OCI-LY7 (cell line): ENCODE data around the gene CXCL1. TPM values are rescaled to one million over a fixed set of nuclear protein-coding genes. Genes with fewer than 3 reads are reported as not detected.

Source experiments
- BruUV-seq: library from RNA; stranded (reverse); fragments of 400-500 nt; replicated peaks from 2 replicates; lab custom pipeline; 2021; lab: Mats Ljungman, UMichigan
- CTCF ChIA-PET: fragments of 300-600 bp; sonication (Branson Sonifier 250); formaldehyde crosslinking; loops from one replicate; lab custom pipeline; 2022; ENCODE audit warnings: antibody characterized with exemption; ENCODE audit not compliant: unreplicated experiment; lab: Charles Lee
- POLR2A ChIA-PET: fragments of 300-600 bp; sonication (Branson Sonifier 250); formaldehyde crosslinking; loops from one replicate; lab custom pipeline; 2022; ENCODE audit warnings: antibody characterized with exemption; lab: Charles Lee
- DNase-seq: peaks from one replicate; pipeline ENCODE4 v3.0.0-alpha.2; 2015; ENCODE audit warnings: low spot score
- H2AFZ ChIP-seq: fragments of 200-600 bp; sonication (generic), shearing (Covaris generic); 2 replicates; pipeline ENCODE4 v1.6.1; 2014; ENCODE audit warnings: mild to moderate bottlenecking, antibody characterized with exemption, low read length, moderate library complexity
- H3K27ac ChIP-seq: fragments of 200-600 bp; sonication (generic); 2 replicates; pipeline ENCODE4 v1.5.1; 2014; ENCODE audit warnings: mixed run types, low read depth, mild to moderate bottlenecking, moderate library complexity, low read length, inconsistent platforms; ENCODE audit not compliant: poor library complexity, severe bottlenecking
- H3K36me3 ChIP-seq: fragments of 200-600 bp; sonication (generic); 2 replicates; pipeline ENCODE4 v1.6.1; 2014; ENCODE audit warnings: mild to moderate bottlenecking, antibody characterized with exemption, low read length, moderate library complexity, mixed read lengths; ENCODE audit not compliant: insufficient read depth
- H3K4me1 ChIP-seq: fragments of 200-600 bp; sonication (generic); 2 replicates; pipeline ENCODE4 v1.5.1; 2014; ENCODE audit warnings: mild to moderate bottlenecking, low read length; ENCODE audit not compliant: insufficient read depth, poor library complexity, severe bottlenecking
- H3K4me2 ChIP-seq: fragments of 200-600 bp; sonication (generic); 2 replicates; pipeline ENCODE4 v1.6.1; 2014; ENCODE audit warnings: mild to moderate bottlenecking, low read length
- H3K4me3 ChIP-seq: fragments of 200-600 bp; sonication (generic); 2 replicates; pipeline ENCODE4 v1.5.1; 2014; ENCODE audit warnings: mild to moderate bottlenecking, low read depth, low read length; ENCODE audit not compliant: poor library complexity, severe bottlenecking
- H3K79me2 ChIP-seq: fragments of 200-600 bp; sonication (generic); 2 replicates; pipeline ENCODE4 v1.6.1; 2016; ENCODE audit warnings: low read depth, mild to moderate bottlenecking, low read length, moderate library complexity, mixed read lengths; ENCODE audit not compliant: insufficient read depth
- H3K9me2 ChIP-seq: fragments of 200-600 bp; sonication (generic); 2 replicates; pipeline ENCODE4 v1.6.1; 2016; ENCODE audit warnings: mild to moderate bottlenecking, low read length, mixed read lengths; ENCODE audit not compliant: insufficient read depth
- H3K9me3 ChIP-seq: fragments of 200-600 bp; sonication (generic); 2 replicates; pipeline ENCODE4 v1.6.1; 2014; ENCODE audit warnings: mild to moderate bottlenecking, mixed run types, low read length, mixed read lengths
- H4K20me1 ChIP-seq: fragments of 200-600 bp; sonication (generic); 2 replicates; pipeline ENCODE4 v1.6.1; 2014; ENCODE audit warnings: mild to moderate bottlenecking, antibody characterized with exemption, low read length, moderate library complexity, mixed read lengths; ENCODE audit not compliant: insufficient read depth
- EZH2phosphoT487 ChIP-seq: fragments of 200-600 bp; sonication (generic); IDR thresholded peaks from 2 replicates; pipeline ENCODE4 v1.6.1; 2018; ENCODE audit warnings: low read depth, borderline replicate concordance, mild to moderate bottlenecking, mixed run types, antibody characterized with exemption, low read length, moderate library complexity, mixed read lengths
- intact Hi-C: fragments of 100-400 bp; cut with micrococcal nuclease; formaldehyde crosslinking; loops from one replicate; pipeline ENCODE4 v1.10.0; 2022; ENCODE audit not compliant: unreplicated experiment
- total RNA-seq, 2 experiments: library from RNA; depleted of rRNA in 1 of 2; stranded (reverse); fragments of >200 nt in 1 of 2; shearing (Covaris generic) in 1 of 2; gene quantifications; 2 replicates each; pipeline ENCODE4 v1.2.3, GENCODE V29; 2014 to 2022
- TF ChIP-seq, protein P1 (sequence below): fragments of 200-600 bp; sonication (generic); conservative IDR thresholded peaks from 2 replicates; pipeline ENCODE4 v1.5.1; 2014; ENCODE audit warnings: mild to moderate bottlenecking, antibody characterized with exemption, low read length, moderate library complexity, mixed read lengths

Gene CXCL1
- total RNA-seq, 2 experiments from 2014 or later: not detected

DNA sequence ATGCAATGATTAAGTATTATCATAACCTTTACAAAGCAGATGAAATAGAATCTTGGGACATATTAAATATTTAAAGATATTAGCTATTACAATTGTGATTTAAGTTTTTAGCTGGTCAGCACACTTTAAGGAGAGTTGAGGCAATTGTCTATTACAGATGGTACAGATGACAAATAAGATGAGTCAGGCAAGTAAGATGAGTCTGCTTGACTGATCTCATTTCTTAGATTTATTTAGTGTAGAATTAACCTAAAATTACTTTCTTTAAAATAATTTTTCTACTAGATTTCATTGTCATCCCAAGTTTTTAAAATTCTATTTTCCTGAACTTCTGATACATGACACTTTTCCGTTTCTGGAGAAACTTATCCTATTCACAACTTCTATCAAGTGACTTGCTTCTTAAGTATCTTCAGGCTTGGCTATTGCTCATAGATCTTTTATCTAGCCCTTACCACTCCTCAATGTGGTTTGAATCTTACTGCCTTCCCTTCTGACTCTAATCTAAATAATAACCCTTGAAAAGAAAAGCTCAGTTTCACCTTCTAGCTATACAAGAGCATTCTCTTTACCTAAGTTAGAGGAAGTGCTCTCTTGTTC lies 32.9 kb downstream of the CXCL1 start:
- DNase-seq: no peak
- H4K20me1 ChIP-seq: no peaks in the 10 kb centered on the region
- CTCF ChIA-PET: interaction anchor here (1.2 kb wide), 1 partner anchor 8 kb away, joined by 4 read pairs; no protein-coding TSS in a partner anchor
- H3K4me1 ChIP-seq: no peaks in the 10 kb centered on the region
- H3K36me3 ChIP-seq: no peaks in the 10 kb centered on the region
- no peaks in the 10 kb centered on the region for H3K9me3 ChIP-seq
- H3K27ac ChIP-seq: no peak overlapping the region
- BruUV-seq: no TSS peak
- POLR2A ChIA-PET: interaction anchor here (0.6 to 0.7 kb wide), 2 partner anchors 626 to 839 kb away, joined by 3 read pairs; no protein-coding TSS in a partner anchor
- H2AFZ ChIP-seq: no peak overlapping the region
- no peak for TF ChIP-seq EZH2phosphoT487
- TF ChIP-seq, protein P1, sequence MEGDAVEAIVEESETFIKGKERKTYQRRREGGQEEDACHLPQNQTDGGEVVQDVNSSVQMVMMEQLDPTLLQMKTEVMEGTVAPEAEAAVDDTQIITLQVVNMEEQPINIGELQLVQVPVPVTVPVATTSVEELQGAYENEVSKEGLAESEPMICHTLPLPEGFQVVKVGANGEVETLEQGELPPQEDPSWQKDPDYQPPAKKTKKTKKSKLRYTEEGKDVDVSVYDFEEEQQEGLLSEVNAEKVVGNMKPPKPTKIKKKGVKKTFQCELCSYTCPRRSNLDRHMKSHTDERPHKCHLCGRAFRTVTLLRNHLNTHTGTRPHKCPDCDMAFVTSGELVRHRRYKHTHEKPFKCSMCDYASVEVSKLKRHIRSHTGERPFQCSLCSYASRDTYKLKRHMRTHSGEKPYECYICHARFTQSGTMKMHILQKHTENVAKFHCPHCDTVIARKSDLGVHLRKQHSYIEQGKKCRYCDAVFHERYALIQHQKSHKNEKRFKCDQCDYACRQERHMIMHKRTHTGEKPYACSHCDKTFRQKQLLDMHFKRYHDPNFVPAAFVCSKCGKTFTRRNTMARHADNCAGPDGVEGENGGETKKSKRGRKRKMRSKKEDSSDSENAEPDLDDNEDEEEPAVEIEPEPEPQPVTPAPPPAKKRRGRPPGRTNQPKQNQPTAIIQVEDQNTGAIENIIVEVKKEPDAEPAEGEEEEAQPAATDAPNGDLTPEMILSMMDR: no peak
- H3K9me2 ChIP-seq: no peaks in the 10 kb centered on the region
- H3K79me2 ChIP-seq: no peaks in the 10 kb centered on the region
- H3K4me3 ChIP-seq: no peak overlapping the region
- no peak overlapping the region for H3K4me2 ChIP-seq
- intact Hi-C loops: no loop called here

DNA sequence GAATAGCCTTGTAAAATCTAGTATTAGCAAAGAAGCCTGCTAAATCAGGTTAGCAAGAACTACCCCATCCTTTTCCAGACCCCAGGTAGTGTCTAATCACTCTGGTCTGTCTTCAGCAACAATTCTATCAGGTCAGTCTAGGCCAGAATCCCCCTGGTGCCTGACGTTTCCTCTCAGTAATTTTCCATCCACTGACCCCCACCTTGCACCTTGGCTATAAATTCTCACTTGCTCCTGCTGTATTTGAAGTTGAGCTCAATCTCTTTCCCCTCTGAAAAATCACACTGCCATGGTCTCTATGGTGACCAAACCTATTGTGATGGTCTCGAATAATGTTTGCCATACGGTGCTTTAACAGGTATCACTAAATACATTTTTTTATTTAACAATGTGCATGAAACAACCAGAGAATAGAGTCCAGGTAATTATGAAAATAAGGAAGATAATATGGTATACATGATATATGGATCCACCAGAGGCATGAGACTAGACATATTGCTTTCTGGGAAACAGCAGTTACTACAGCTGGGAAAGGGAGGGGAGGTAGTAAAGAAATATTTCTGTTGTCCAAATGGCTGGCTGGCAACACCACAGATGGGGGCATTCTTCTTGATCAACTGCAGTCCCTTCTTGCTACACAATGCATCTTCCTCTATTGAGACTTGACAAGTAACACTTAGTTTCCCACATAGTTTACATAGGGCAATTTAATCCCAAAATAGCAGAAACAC lies 33.8 kb downstream of the CXCL1 start:
- H3K4me1 ChIP-seq: no peaks in the 10 kb centered on the region
- TF ChIP-seq, protein P1: no peak
- no peak for TF ChIP-seq EZH2phosphoT487

DNA sequence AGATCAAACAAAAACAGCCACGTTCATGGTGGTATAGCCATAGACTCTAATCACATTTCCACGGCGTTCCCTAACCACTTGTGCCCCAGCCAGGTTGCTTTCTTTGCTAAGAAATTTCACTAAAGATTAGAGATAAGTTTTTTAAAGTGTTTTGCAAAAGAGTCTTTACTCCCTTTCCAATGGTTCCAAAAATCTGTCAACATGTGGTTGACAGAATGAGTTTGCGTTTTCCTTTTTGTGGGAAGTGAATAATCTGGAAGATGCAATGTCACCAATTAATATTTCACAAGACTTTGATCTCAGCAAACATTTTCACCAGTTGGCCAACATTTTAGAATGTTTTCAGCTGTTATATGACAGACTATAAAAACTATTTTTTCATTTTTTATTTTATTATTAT lies 35.3 kb downstream of the CXCL1 start:
- Histone ChIP-seq H2AFZ (no peak overlapping the region), H3K9me3 (no peaks in the 10 kb centered on the region), H3K4me2 (no peak overlapping the region), H4K20me1 (no peaks in the 10 kb centered on the region), H3K9me2 (no peaks in the 10 kb centered on the region), H3K4me3 (no peak overlapping the region), H3K79me2 (no peaks in the 10 kb centered on the region), H3K4me1 (no peaks in the 10 kb centered on the region), H3K27ac (no peak overlapping the region), H3K36me3 (no peaks in the 10 kb centered on the region)
- no TSS peak for BruUV-seq
- TF ChIP-seq, protein P1: no peak
- no peak for TF ChIP-seq EZH2phosphoT487
- ChIA-PET POLR2A (no interaction called here), CTCF (no interaction called here)
- intact Hi-C loops: no loop called here
- no peak for DNase-seq

More for the DNA sequence above, 33.8 kb downstream of the CXCL1 start:
- no peak overlapping the region for H3K27ac ChIP-seq
- H3K9me3 ChIP-seq: no peaks in the 10 kb centered on the region
- BruUV-seq: no TSS peak
- CTCF ChIA-PET: interaction anchor here (1.2 kb wide), 1 partner anchor 7 kb away, joined by 4 read pairs; no protein-coding TSS in a partner anchor
- no peaks in the 10 kb centered on the region for H3K36me3 ChIP-seq
- H2AFZ ChIP-seq: no peak overlapping the region
- H4K20me1 ChIP-seq: no peaks in the 10 kb centered on the region
- no peaks in the 10 kb centered on the region for H3K79me2 ChIP-seq
- H3K4me3 ChIP-seq: no peak overlapping the region
- intact Hi-C loops: no loop called here
- POLR2A ChIA-PET: no interaction called here
- no peaks in the 10 kb centered on the region for H3K9me2 ChIP-seq
- DNase-seq: no peak
- H3K4me2 ChIP-seq: no peak overlapping the region
